Peyer's patch (tissue), 4 donors: ENCODE results near the gene AKAIN1. TPM values are rescaled to one million over a fixed set of nuclear protein-coding genes. Genes with fewer than 3 reads are reported as not detected.

ENCODE experiments used
- DNase-seq, 3 donors: peaks; one replicate each; pipeline ENCODE4 v3.0.0-alpha.2; 2017 to 2019
- H3K27ac ChIP-seq, 4 donors: fragments of 200-600 bp; sonication (generic); one replicate each; pipeline ENCODE4 v1.5.1; 2016 to 2019
- H3K27me3 ChIP-seq, 2 donors: fragments of 200-600 bp; sonication (generic); one replicate each; pipeline ENCODE4 v1.5.1; 2019
- H3K36me3 ChIP-seq, 3 donors: fragments of 200-600 bp; sonication (generic); one replicate each; pipeline ENCODE4 v1.5.1; 2016 to 2019
- H3K4me1 ChIP-seq, 4 donors: fragments of 200-600 bp; sonication (generic); one replicate each; pipeline ENCODE4 v1.5.1; 2016 to 2019
- H3K4me3 ChIP-seq, 4 donors: fragments of 200-600 bp; sonication (generic); 1 replicate in 3 of 4; 2 replicates in 1 of 4; pipeline ENCODE4 v1.5.1; 2016 to 2019; ENCODE audit warnings: mild to moderate bottlenecking in 1 of 4
- H3K9me3 ChIP-seq, 4 donors: fragments of 200-600 bp; sonication (generic); one replicate each; pipeline ENCODE4 v1.5.1; 2016 to 2019; ENCODE audit warnings: mild to moderate bottlenecking in 1 of 4
- POLR2A ChIP-seq, 2 donors: fragments of 450-650 bp; IDR thresholded peaks; one replicate each; pipeline ENCODE4 v1.5.1; 2017; ENCODE audit warnings: antibody characterized with exemption in 2 of 2, mild to moderate bottlenecking in 2 of 2, moderate library complexity in 2 of 2
- total RNA-seq, 4 donors: library from RNA; depleted of rRNA; stranded (reverse); fragments of >200 nt; gene quantifications; one replicate each; pipeline ENCODE4 v1.1.0, GENCODE V29; 2016
- TF ChIP-seq, protein P1 (sequence below), 6 experiments: fragments of 450-650 bp in 4 of 6; fragments of 200-600 bp in 2 of 6; sonication (generic) in 1 of 6; IDR thresholded peaks; one replicate each; pipeline ENCODE4 v1.5.1; 2017 to 2019; ENCODE audit warnings: antibody characterized with exemption in 6 of 6, mild to moderate bottlenecking in 3 of 6, moderate library complexity in 1 of 6

The AKAIN1 gene, protein sequence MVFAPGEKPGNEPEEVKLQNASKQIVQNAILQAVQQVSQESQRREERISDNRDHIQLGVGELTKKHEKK
- total RNA-seq, result not detected

- Histone ChIP-seq H3K27ac (no peak within 1 kb of the TSS), H3K27me3 (peaks cover 0 to 17% of the 10 kb centered on the region in 2 donors), H3K36me3 (no peaks in the 10 kb centered on the region), H3K9me3 (no peaks in the 10 kb centered on the region), H3K4me3 (no peak within 1 kb of the TSS), H3K4me1 (no peaks in the 10 kb centered on the region)
- TF ChIP-seq, protein P1, sequence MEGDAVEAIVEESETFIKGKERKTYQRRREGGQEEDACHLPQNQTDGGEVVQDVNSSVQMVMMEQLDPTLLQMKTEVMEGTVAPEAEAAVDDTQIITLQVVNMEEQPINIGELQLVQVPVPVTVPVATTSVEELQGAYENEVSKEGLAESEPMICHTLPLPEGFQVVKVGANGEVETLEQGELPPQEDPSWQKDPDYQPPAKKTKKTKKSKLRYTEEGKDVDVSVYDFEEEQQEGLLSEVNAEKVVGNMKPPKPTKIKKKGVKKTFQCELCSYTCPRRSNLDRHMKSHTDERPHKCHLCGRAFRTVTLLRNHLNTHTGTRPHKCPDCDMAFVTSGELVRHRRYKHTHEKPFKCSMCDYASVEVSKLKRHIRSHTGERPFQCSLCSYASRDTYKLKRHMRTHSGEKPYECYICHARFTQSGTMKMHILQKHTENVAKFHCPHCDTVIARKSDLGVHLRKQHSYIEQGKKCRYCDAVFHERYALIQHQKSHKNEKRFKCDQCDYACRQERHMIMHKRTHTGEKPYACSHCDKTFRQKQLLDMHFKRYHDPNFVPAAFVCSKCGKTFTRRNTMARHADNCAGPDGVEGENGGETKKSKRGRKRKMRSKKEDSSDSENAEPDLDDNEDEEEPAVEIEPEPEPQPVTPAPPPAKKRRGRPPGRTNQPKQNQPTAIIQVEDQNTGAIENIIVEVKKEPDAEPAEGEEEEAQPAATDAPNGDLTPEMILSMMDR (IDR thresholded peaks at IDR 0.05), result no peak
- TF ChIP-seq POLR2A (IDR thresholded peaks at IDR 0.05), result no peak
- no peak for DNase-seq
Measured at GRCh38 chr18:5197032-5197434, at the start of gene AKAIN1. AKAIN1 (minus strand) TSS chr18:5197257; CDS start chr18:5197053, 204 bp downstream.

- Histone ChIP-seq H3K9me3 (no peaks in the 10 kb centered on the region), H3K27me3 (no peaks in the 10 kb centered on the region), H3K4me3 (no peak overlapping the region), H3K27ac (no peak overlapping the region), H3K4me1 (peaks cover 0 to 13% (median 0%) of the 10 kb centered on the region in 4 donors), H3K36me3 (peaks cover 0 to 23% (median 0%) of the 10 kb centered on the region in 3 donors)
- TF ChIP-seq, protein P1 (IDR thresholded peaks at IDR 0.05), result no peak
- no peak for TF ChIP-seq POLR2A (IDR thresholded peaks at IDR 0.05)
- DNase-seq, result no peak
Measured at GRCh38 chr18:5244941-5245340, 47.9 kb upstream of the AKAIN1 start.

- TF ChIP-seq POLR2A (IDR thresholded peaks at IDR 0.05), result no peak
- no peak overlapping the region for H3K27ac ChIP-seq
- peak overlapping the region in 2 of 4 donors; percentile 85 to 89 for H3K4me3 ChIP-seq
- H3K4me1 ChIP-seq, result peaks cover 0 to 31% (median 3%) of the 10 kb centered on the region in 4 donors
- no peaks in the 10 kb centered on the region for H3K27me3 ChIP-seq
- H3K36me3 ChIP-seq, result peaks cover 0 to 23% (median 0%) of the 10 kb centered on the region in 3 donors
- H3K9me3 ChIP-seq, result no peaks in the 10 kb centered on the region
- no peak for DNase-seq
Measured at GRCh38 chr18:5239447-5239846, 42.4 kb upstream of the AKAIN1 start.

GRCh38 chr18:5238371-5238976 is 41.4 kb upstream of the AKAIN1 start:
- TF ChIP-seq, protein P1 (IDR thresholded peaks at IDR 0.05), result no peak
- TF ChIP-seq POLR2A (IDR thresholded peaks at IDR 0.05), result peak; percentile 5 to 33
- Histone ChIP-seq H3K4me1 (peaks cover 0 to 31% (median 3%) of the 10 kb centered on the region in 4 donors), H3K36me3 (peaks cover 0 to 23% (median 0%) of the 10 kb centered on the region in 3 donors), H3K9me3 (no peaks in the 10 kb centered on the region), H3K4me3 (peak overlapping the region; percentile 78 to 92 (median 87)), H3K27ac (peak overlapping the region; percentile 93 to 99 (median 98)), H3K27me3 (no peaks in the 10 kb centered on the region)
- DNase-seq, result peak; percentile 45 to 89 (median 87)

DNA sequence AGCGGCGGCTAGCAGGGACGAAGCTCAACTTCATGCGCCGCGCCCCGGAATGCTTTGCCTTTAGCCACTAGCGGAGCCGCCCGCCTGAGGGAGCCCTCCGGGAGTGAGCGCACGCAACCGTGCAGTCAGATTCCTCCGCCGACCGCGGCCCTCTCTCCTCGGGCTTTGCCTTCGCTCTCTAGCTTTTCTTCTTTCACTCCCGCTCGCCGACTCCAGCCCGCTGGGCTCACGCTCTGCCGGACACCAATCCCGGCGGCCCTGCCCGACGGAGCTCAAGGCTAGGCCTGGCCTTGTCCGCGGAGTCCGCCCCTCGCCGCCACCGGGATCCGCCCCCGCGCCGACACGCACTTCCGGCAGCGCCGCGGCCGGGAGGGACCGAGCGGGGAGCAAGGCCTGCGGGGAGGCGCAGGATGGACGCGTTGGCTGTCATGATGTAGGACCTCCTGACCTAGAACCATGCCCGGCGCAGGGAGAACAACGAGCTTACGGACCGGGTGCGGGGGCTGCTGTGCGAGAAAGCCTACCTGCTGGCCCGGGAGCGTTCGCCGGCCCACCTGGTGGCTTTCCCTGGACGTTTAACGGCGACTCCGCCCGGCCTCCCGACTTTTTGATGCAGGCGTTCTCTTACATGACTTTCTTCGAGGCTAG is 40.8 kb upstream of the AKAIN1 start:
- Histone ChIP-seq H3K9me3 (no peaks in the 10 kb centered on the region), H3K4me1 (peaks cover 0 to 31% (median 3%) of the 10 kb centered on the region in 4 donors), H3K36me3 (peaks cover 0 to 20% (median 0%) of the 10 kb centered on the region in 3 donors), H3K27ac (peak overlapping the region; percentile 93 to 99 (median 98)), H3K4me3 (peak overlapping the region; percentile 78 to 92 (median 87)), H3K27me3 (no peaks in the 10 kb centered on the region)
- peak; percentile 82 to 95 (median 93) for DNase-seq
- peak; percentile 56 to 64 for TF ChIP-seq POLR2A (IDR thresholded peaks at IDR 0.05)
- TF ChIP-seq, protein P1 (IDR thresholded peaks at IDR 0.05), result peak in 4 of 6 experiments; percentile 1 to 54 (median 40)
